OCI-LY1 (cell line): ENCODE data around the gene ACTG2.

Source experiments
- H2AFZ ChIP-seq: fragments of 200-600 bp; sonication (generic), shearing (Covaris generic); 2 replicates; pipeline ENCODE4 v1.6.0; 2014; ENCODE audit warnings: antibody characterized with exemption, mild to moderate bottlenecking, low read length
- H3F3A ChIP-seq: fragments of 200-600 bp; sonication (generic), shearing (Covaris generic); 2 replicates; pipeline ENCODE4 v1.6.0; 2014; ENCODE audit warnings: mild to moderate bottlenecking, antibody characterized with exemption, low read length, moderate library complexity; ENCODE audit not compliant: insufficient read depth
- H3K27ac ChIP-seq: fragments of 200-600 bp; sonication (generic); 2 replicates; pipeline ENCODE4 v1.5.1; 2014; ENCODE audit warnings: low read length, mixed run types, mild to moderate bottlenecking, low read depth; ENCODE audit not compliant: poor library complexity, severe bottlenecking
- H3K27me3 ChIP-seq: fragments of 200-600 bp; sonication (generic); 2 replicates; pipeline ENCODE4 v1.6.0; 2014; ENCODE audit warnings: antibody characterized with exemption, mild to moderate bottlenecking, low read length, moderate library complexity; ENCODE audit not compliant: insufficient read depth
- H3K36me3 ChIP-seq: fragments of 200-600 bp; sonication (generic); 2 replicates; pipeline ENCODE4 v1.6.1; 2014; ENCODE audit warnings: mild to moderate bottlenecking, antibody characterized with exemption, low read length, moderate library complexity, mixed read lengths; ENCODE audit not compliant: insufficient read depth
- H3K4me1 ChIP-seq: fragments of 200-600 bp; sonication (generic); 2 replicates; pipeline ENCODE4 v1.5.1; 2014; ENCODE audit warnings: mild to moderate bottlenecking, low read length, moderate library complexity; ENCODE audit not compliant: insufficient read depth, severe bottlenecking
- H3K4me2 ChIP-seq: fragments of 200-600 bp; sonication (generic), shearing (Covaris generic); 2 replicates; pipeline ENCODE4 v1.6.1; 2014; ENCODE audit warnings: low read length
- H3K4me3 ChIP-seq: fragments of 200-600 bp; sonication (generic); 2 replicates; pipeline ENCODE4 v1.5.1; 2014; ENCODE audit warnings: low read length, low read depth, mild to moderate bottlenecking, mixed read lengths; ENCODE audit not compliant: poor library complexity, severe bottlenecking
- H3K79me2 ChIP-seq: fragments of 200-600 bp; shearing (Covaris generic); 2 replicates; pipeline ENCODE4 v1.6.1; 2016; ENCODE audit warnings: mixed run types, low read length, mixed read lengths; ENCODE audit not compliant: insufficient read depth
- H3K9ac ChIP-seq: fragments of 200-600 bp; sonication (generic), shearing (Covaris generic); 2 replicates; pipeline ENCODE4 v1.6.1; 2014; ENCODE audit warnings: mild to moderate bottlenecking, low read length, mixed read lengths
- H3K9me2 ChIP-seq: fragments of 200-600 bp; sonication (generic), shearing (Covaris generic); 2 replicates; pipeline ENCODE4 v1.6.1; 2014; ENCODE audit warnings: low read depth, mild to moderate bottlenecking, low read length, mixed read lengths
- H3K9me3 ChIP-seq: fragments of 200-600 bp; shearing (Covaris generic); 2 replicates; pipeline ENCODE4 v1.6.1; 2014; ENCODE audit warnings: low read length, mixed read lengths
- H4K20me1 ChIP-seq: fragments of 200-600 bp; sonication (generic), shearing (Covaris generic); 2 replicates; pipeline ENCODE4 v1.6.0; 2016; ENCODE audit warnings: mild to moderate bottlenecking, low read length; ENCODE audit not compliant: insufficient read depth
- CTCF ChIP-seq: fragments of 200-600 bp; sonication (generic), shearing (Covaris generic); IDR thresholded peaks from 2 replicates; pipeline ENCODE4 v1.5.1; 2017; ENCODE audit warnings: mild to moderate bottlenecking, antibody characterized with exemption, low read length, moderate library complexity, mixed read lengths
- EZH2 ChIP-seq: fragments of 200-600 bp; sonication (generic), shearing (Covaris generic); IDR thresholded peaks from 2 replicates; pipeline ENCODE4 v1.8.0; 2017; ENCODE audit warnings: borderline replicate concordance, mixed run types, mild to moderate bottlenecking, antibody characterized with exemption, low read length, moderate library complexity, mixed read lengths

Gene ACTG2

GRCh38 chr2:73895473-73895872 is 2.7 kb downstream of the ACTG2 start:
- Histone ChIP-seq H3K27ac (no peak overlapping the region), H3K9ac (no peak overlapping the region), H3F3A (no peaks in the 10 kb centered on the region), H3K9me3 (no peaks in the 10 kb centered on the region), H2AFZ (no peak overlapping the region), H3K9me2 (no peaks in the 10 kb centered on the region), H3K4me3 (no peak overlapping the region), H4K20me1 (no peaks in the 10 kb centered on the region), H3K4me1 (no peaks in the 10 kb centered on the region), H3K4me2 (no peak overlapping the region), H3K79me2 (no peaks in the 10 kb centered on the region), H3K27me3 (no peaks in the 10 kb centered on the region), H3K36me3 (no peaks in the 10 kb centered on the region)
- no peak for TF ChIP-seq CTCF
- no peak for TF ChIP-seq EZH2

- Histone ChIP-seq H3K27me3 (no peaks in the 10 kb centered on the region), H3K4me2 (no peak overlapping the region), H3K9me2 (no peaks in the 10 kb centered on the region), H3K4me1 (no peaks in the 10 kb centered on the region), H3K27ac (no peak overlapping the region), H3K36me3 (no peaks in the 10 kb centered on the region), H3K9ac (no peak overlapping the region), H2AFZ (no peak overlapping the region), H3F3A (no peaks in the 10 kb centered on the region), H3K4me3 (no peak overlapping the region), H3K9me3 (no peaks in the 10 kb centered on the region), H3K79me2 (no peaks in the 10 kb centered on the region), H4K20me1 (no peaks in the 10 kb centered on the region)
- TF ChIP-seq CTCF, result no peak
- TF ChIP-seq EZH2, result no peak
Observed at GRCh38 chr2:73896362-73897239, 3.8 kb downstream of the ACTG2 start.

GRCh38 chr2:73897240-73897583 is 4.4 kb downstream of the ACTG2 start:
- Histone ChIP-seq H3K79me2 (no peaks in the 10 kb centered on the region), H2AFZ (no peak overlapping the region), H3K27ac (no peak overlapping the region), H3K4me3 (no peak overlapping the region), H3F3A (no peaks in the 10 kb centered on the region), H3K4me1 (no peaks in the 10 kb centered on the region), H4K20me1 (no peaks in the 10 kb centered on the region), H3K9ac (no peak overlapping the region), H3K9me2 (no peaks in the 10 kb centered on the region), H3K36me3 (no peaks in the 10 kb centered on the region), H3K27me3 (no peaks in the 10 kb centered on the region), H3K9me3 (no peaks in the 10 kb centered on the region), H3K4me2 (no peak overlapping the region)
- TF ChIP-seq CTCF, result no peak
- TF ChIP-seq EZH2, result no peak
